ENCODE data around the gene PSMD13. TPM values are rescaled to one million over a fixed set of nuclear protein-coding genes. Genes with fewer than 3 reads are reported as not detected.

PSMD13 gene
- total RNA-seq, 2 experiments from 2014 or later, result 56.9 to 57.8 TPM

GRCh38 chr11:200224-201003 is 36.4 kb upstream of the PSMD13 start:
- CTCF ChIA-PET, result no interaction called here
- POLR2A ChIA-PET, result interaction anchor here (1.2 kb wide), 1 partner anchor 67 kb away, joined by 3 read pairs; no protein-coding TSS in a partner anchor

GRCh38 chr11:201966-202365 is 34.8 kb upstream of the PSMD13 start:
- DNase-seq, result peak in 1 of 14 experiments; percentile 22
- Histone ChIP-seq H3K27ac (ENCODE audit: low read depth in 1 of 2, low read length in 2 of 2) (no peak overlapping the region), H3K9me3 (ENCODE audit: control insufficient read depth in 1 of 2, insufficient read depth in 1 of 2, low read length in 2 of 2) (no peaks in the 10 kb centered on the region), H3K36me3 (ENCODE audit: insufficient read depth, low read length) (peaks cover 35% of the 10 kb centered on the region), H3K27me3 (ENCODE audit: control insufficient read depth in 1 of 2, insufficient read depth in 2 of 2, low read length in 2 of 2) (no peaks in the 10 kb centered on the region), H3K4me1 (ENCODE audit: insufficient read depth, low read length) (peaks cover 53% of the 10 kb centered on the region), H3K4me3 (ENCODE audit: low read length) (no peak overlapping the region)
- peak overlapping the region; percentile 79 for H3K27ac Mint-ChIP-seq
- no peak for ATAC-seq (ENCODE audit: poor library complexity)
- no peaks in the 10 kb centered on the region for H3K27me3 Mint-ChIP-seq
- H3K9me3 Mint-ChIP-seq, result no peaks in the 10 kb centered on the region
- H3K36me3 Mint-ChIP-seq (ENCODE audit: low read depth), result peaks cover 56% of the 10 kb centered on the region
- ChIA-PET CTCF (no interaction called here), POLR2A (no interaction called here)
- H3K4me3 Mint-ChIP-seq, result peak overlapping the region; percentile 82
- H3K4me1 Mint-ChIP-seq (ENCODE audit: low read depth), result peaks cover 47% of the 10 kb centered on the region
- no peak for TF ChIP-seq CTCF (IDR thresholded peaks at IDR 0.05)
- intact Hi-C loops (cut with DNase I, micrococcal nuclease), result no loop called here

More at GRCh38 chr11:200224-201003, 36.4 kb upstream of the PSMD13 start:
- Mint-ChIP-seq H3K27me3 (no peaks in the 10 kb centered on the region), H3K36me3 (ENCODE audit: low read depth) (peaks cover 42% of the 10 kb centered on the region), H3K4me3 (no peak overlapping the region), H3K27ac (no peak overlapping the region), H3K9me3 (no peaks in the 10 kb centered on the region), H3K4me1 (ENCODE audit: low read depth) (peaks cover 38% of the 10 kb centered on the region)
- Histone ChIP-seq H3K4me3 (ENCODE audit: low read length) (no peak overlapping the region), H3K27ac (ENCODE audit: low read depth in 1 of 2, low read length in 2 of 2) (no peak overlapping the region), H3K9me3 (ENCODE audit: control insufficient read depth in 1 of 2, insufficient read depth in 1 of 2, low read length in 2 of 2) (no peaks in the 10 kb centered on the region), H3K27me3 (ENCODE audit: control insufficient read depth in 1 of 2, insufficient read depth in 2 of 2, low read length in 2 of 2) (no peaks in the 10 kb centered on the region), H3K4me1 (ENCODE audit: insufficient read depth, low read length) (peaks cover 39% of the 10 kb centered on the region), H3K36me3 (ENCODE audit: insufficient read depth, low read length) (peaks cover 29% of the 10 kb centered on the region)
- no peak for ATAC-seq (ENCODE audit: poor library complexity)
- TF ChIP-seq CTCF (IDR thresholded peaks at IDR 0.05), result no peak
- intact Hi-C loops (cut with DNase I, micrococcal nuclease), result no loop called here
- peak in 2 of 14 experiments; percentile 17 to 19 for DNase-seq

- no peak overlapping the region for H3K27ac ChIP-seq (ENCODE audit: low read depth in 1 of 2, low read length in 2 of 2)
- no peaks in the 10 kb centered on the region for H3K9me3 Mint-ChIP-seq
- POLR2A ChIA-PET, result no interaction called here
- peaks cover 52% of the 10 kb centered on the region for H3K4me1 Mint-ChIP-seq (ENCODE audit: low read depth)
- no peaks in the 10 kb centered on the region for H3K27me3 Mint-ChIP-seq
- intact Hi-C loops (cut with DNase I, micrococcal nuclease), result no loop called here
- peaks cover 61% of the 10 kb centered on the region for H3K36me3 Mint-ChIP-seq (ENCODE audit: low read depth)
- H3K4me3 ChIP-seq (ENCODE audit: low read length), result no peak overlapping the region
- ATAC-seq (ENCODE audit: poor library complexity), result no peak
- H3K4me3 Mint-ChIP-seq, result peak overlapping the region; percentile 82
- peaks cover 53% of the 10 kb centered on the region for H3K4me1 ChIP-seq (ENCODE audit: insufficient read depth, low read length)
- no peak for TF ChIP-seq CTCF (IDR thresholded peaks at IDR 0.05)
- peak in 1 of 14 experiments; percentile 28 for DNase-seq
- H3K27me3 ChIP-seq (ENCODE audit: control insufficient read depth in 1 of 2, insufficient read depth in 2 of 2, low read length in 2 of 2), result no peaks in the 10 kb centered on the region
- peak overlapping the region; percentile 79 for H3K27ac Mint-ChIP-seq
- peaks cover 35% of the 10 kb centered on the region for H3K36me3 ChIP-seq (ENCODE audit: insufficient read depth, low read length)
- CTCF ChIA-PET, result no interaction called here
- no peaks in the 10 kb centered on the region for H3K9me3 ChIP-seq (ENCODE audit: control insufficient read depth in 1 of 2, insufficient read depth in 1 of 2, low read length in 2 of 2)
Measured at GRCh38 chr11:202490-202889, 34.3 kb upstream of the PSMD13 start.
